Cardiac fibroblast (primary cell): ENCODE results near the gene PINK1.
A peak's percentile ranks its signal among the peaks of the same experiment; 100 is the strongest.
"Not testable (repeated sequence)": the region's sequence is repeated elsewhere in the genome, so short reads cannot be mapped to it uniquely, and the experiment has no call there.

Source experiments
- DNase-seq, 2 donors: peaks; one replicate each; pipeline versions ENCODE4 v3.0.0 to v3.0.0-alpha.2; 2010; ENCODE audit warnings: low read depth in 2 of 2
- H3K4me3 ChIP-seq, 2 donors: replicated peaks in 1 of 2; 1 replicate in 1 of 2; 2 replicates in 1 of 2; pipeline ENCODE4 v1.5.1; 2011; ENCODE audit warnings: low read depth in 2 of 2, low read length in 2 of 2, mild to moderate bottlenecking in 2 of 2, moderate library complexity in 1 of 2
- TF ChIP-seq, protein P1 (sequence below): IDR thresholded peaks from one replicate; pipeline ENCODE4 v1.5.1; 2011; ENCODE audit warnings: low read depth, mild to moderate bottlenecking, low read length, inconsistent platforms

PINK1 gene

DNA sequence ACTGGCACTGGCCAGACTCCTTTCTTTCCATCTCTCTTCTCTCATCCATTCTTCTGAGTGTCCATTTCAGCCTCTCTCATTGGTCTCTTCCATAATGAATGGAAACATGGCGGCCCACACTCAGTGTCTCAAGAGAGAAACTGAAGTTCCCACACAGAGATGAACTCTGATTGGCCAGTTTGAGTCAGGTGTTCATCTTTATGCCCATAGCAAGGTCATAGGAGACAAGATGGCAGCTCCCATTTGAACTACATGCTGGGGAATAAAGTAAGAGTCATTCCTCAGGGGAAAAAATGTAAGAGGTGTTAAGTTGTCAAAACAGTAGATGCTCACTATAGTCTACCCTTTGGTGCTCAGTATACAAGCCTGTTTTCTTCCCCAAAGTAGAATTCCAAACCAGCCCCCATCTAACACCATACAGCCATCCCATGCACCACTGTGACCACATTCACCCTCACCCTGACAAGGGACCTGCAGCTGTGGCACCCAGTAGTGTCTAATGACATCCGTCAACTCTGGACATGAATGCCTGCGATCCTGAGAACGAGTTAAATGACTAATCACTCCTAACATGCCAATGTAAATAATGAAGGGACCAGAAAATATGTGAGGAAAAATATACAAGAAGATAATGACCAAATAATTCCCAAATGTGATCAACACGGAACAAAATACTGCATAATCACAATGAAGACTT lies 32.0 kb upstream of the PINK1 start:
- no peak overlapping the region for H3K4me3 ChIP-seq
- TF ChIP-seq, protein P1, sequence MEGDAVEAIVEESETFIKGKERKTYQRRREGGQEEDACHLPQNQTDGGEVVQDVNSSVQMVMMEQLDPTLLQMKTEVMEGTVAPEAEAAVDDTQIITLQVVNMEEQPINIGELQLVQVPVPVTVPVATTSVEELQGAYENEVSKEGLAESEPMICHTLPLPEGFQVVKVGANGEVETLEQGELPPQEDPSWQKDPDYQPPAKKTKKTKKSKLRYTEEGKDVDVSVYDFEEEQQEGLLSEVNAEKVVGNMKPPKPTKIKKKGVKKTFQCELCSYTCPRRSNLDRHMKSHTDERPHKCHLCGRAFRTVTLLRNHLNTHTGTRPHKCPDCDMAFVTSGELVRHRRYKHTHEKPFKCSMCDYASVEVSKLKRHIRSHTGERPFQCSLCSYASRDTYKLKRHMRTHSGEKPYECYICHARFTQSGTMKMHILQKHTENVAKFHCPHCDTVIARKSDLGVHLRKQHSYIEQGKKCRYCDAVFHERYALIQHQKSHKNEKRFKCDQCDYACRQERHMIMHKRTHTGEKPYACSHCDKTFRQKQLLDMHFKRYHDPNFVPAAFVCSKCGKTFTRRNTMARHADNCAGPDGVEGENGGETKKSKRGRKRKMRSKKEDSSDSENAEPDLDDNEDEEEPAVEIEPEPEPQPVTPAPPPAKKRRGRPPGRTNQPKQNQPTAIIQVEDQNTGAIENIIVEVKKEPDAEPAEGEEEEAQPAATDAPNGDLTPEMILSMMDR = no peak
- DNase-seq = peak in 1 of 2 donors; percentile 85

DNA sequence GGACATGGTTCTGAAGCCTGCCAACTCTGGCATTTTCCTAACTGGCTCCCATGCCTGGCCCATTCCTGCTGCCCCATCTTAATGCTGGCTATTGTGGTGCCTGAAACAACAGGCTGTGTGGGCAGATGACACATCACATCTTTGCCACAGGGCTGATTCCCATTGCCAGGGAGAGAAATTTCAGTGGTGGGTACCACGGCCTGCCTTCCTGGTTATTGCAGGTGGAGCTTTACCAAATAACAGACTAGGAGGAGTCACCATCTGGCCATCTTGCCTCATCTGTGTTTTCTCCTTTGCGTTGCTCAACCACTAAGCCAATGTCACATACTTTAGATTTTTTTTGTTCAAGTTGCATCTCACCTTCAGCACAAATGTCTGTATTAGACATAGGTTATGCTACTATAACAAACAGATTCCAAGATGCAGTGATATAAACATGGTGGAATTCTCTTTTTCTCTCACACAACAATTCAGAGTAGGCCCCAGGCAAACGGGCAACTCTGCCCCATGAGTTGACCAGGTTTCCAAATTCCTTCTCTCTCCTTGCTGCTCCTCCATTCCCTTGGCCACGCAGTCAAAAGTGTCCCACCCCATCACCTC lies 30.3 kb upstream of the PINK1 start:
- peak in 1 of 2 donors; percentile 65 for DNase-seq
- no peak overlapping the region for H3K4me3 ChIP-seq
- TF ChIP-seq, protein P1 = no peak

DNA sequence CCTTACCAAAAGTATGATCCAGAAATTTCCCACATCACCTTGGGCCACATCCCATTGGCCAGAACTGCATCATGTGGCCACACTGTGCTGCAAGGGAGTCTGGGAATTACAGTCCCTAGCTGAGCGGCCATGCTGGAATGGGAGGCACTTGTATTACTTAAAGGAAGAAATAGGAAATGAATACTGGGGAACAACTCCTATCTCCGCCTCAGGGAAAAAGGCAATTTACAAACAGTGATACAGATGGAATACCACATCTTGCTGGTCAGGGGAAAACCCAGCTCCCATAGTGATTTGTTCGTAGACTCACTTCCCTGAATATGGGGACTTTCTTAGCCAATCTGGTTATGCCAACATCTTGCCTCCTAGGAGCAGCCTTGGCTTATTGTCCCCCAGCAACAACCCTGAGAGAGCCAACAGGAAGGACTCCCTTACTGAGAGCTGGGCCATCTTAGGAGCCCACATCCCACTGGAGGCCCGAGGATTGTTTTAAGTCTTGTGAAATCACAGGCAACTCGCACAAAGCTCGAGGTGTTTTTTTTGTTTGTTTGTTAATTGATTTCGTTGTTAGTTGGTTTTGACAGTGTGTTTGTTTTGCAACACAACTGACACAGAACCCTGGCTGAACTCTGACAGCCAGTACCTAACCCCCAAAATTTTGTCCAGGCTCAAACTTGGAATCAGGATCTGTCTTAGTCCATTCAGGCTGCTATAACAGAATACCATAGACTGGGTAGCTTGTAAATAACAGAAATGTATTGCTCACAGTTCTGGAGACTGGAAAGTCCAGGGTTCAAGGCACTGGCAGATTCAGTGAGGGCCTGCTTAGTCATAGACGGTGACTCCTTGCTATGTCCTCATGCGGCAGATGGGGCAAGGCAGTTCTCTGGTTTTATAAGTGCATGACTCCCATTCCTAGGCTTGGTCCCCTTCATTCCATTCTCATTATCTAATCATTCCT lies 29.5 kb upstream of the PINK1 start:
- DNase-seq = peak; percentile 61 to 98
- TF ChIP-seq, protein P1 = no peak
- H3K4me3 ChIP-seq = no peak overlapping the region

DNA sequence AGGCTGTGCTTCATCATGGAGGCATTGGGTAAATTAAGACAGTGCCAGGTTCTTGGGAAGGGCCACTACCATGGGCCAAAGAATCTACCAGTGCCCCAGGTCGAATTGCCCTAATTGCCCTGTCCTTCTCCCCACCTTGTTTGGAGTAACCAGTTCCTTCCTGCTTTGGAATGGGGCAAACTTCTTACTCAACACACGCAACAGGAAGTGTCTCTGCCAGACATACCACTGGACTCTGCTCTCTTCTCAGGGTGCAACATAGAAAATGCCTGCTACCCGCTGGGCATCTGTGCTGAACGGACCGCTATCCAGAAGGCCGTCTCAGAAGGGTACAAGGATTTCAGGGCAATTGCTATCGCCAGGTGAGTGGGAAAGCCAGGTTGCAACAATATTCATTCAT lies 28.6 kb upstream of the PINK1 start:
- no peak overlapping the region for H3K4me3 ChIP-seq
- peak in 1 of 2 donors; percentile 59 for DNase-seq
- TF ChIP-seq, protein P1 = no peak

DNA sequence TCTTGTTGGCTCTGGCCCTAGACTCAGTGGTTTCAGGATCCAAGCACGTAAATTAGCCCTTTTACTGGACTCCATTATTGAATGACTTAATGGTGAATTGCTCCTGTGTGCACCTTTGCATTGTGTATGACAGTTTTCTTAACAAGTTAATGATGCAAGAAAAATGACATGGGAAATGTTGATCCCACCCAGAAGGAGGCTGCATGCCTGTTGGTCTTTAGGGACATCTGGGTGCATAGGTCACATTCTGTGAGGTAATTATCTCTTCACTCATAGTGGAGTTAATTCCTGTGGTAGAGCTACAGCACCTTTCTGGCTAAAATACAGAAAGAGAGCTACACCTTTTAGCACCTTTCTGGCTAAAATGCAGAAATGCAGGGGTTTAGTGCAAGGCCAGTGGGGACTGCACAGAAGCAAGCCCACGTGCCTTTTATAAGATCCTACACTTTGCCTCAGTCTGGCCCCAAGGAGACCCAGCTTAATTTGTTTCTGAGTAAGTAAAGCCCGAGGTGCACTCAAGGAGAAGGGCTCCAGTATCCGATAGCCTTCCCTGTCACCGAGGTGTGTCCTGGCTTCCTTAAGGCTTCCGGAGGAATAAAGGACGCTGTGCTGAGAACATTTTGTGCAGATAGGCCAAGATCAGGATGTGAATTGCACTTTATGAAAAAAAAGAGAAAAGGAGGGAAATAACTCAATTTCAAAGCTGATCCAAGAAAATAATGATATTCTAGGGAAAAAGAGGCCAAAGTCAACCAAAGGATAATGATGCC lies 26.3 kb upstream of the PINK1 start:
- not testable (repeated sequence) for H3K4me3 ChIP-seq, DNase-seq

DNA sequence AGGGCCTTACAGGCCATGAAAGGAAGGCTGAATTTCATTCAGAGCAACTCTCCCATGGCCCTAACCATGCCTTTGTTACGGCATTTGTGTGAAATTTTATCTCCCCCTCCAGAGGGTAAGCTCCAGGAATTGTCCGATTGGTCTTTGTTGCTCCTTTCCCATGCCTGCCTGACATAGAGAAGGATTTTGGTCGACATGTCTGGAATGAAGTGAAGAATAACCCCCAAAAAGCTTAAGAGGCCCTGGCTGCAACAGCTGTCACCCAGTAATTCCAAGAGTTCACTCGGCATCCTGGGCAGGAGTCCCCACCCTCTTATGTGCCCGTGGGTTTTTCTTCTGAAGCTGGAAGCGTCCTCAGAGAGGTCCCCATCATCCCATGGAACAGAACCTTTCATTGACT lies 23.7 kb upstream of the PINK1 start:
- DNase-seq = no peak
- no peak overlapping the region for H3K4me3 ChIP-seq
- TF ChIP-seq, protein P1 = no peak
